ENCODE measurements around the gene GTF2H1. TPM values are rescaled to one million over a fixed set of nuclear protein-coding genes. Genes with fewer than 3 reads are reported as not detected.

The GTF2H1 gene
- total RNA-seq, 6 experiments from 2014 or later = 13.3 to 30.7 (median 19.7) TPM

DNA sequence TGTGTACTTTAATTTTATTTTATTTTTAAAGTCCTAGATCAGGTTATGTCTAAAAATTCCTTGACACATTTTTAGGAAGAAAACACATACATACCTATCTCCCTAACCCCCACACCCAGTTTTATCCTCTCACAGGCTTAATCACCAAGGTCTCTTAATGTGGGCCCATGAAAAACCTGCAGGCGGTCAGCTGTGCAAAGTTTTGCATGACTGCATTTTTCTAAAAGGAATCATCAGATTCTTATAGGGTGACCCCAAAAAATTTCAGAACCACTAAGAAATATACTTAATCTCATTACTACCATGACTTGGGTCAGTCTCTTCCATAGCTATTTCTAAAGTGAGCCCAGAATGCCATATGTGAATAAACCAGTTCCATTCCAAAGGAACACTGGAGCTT is 36.5 kb upstream of the GTF2H1 start:
- Histone ChIP-seq H3K4me1 (no peaks in the 10 kb centered on the region), H3K4me3 (no peak overlapping the region), H3K9me3 (no peaks in the 10 kb centered on the region), H3K36me3 (peaks cover 0 to 74% (median 51%) of the 10 kb centered on the region in 4 donors), H3K27me3 (no peaks in the 10 kb centered on the region), H3K27ac (no peak overlapping the region)
- DNase-seq = no peak
- no peak for ATAC-seq
- intact Hi-C loops (cut with DNase I) = no loop called here
- WGBS (ENCODE audit: insufficient coverage, low coverage, low lambda C conversion rate, missing lambda C conversion rate) = 100% methylated on average over 1 of the region's 1 CpG
- no peak for TF ChIP-seq POLR2A (IDR thresholded peaks at IDR 0.05)
- TF ChIP-seq, protein P1, sequence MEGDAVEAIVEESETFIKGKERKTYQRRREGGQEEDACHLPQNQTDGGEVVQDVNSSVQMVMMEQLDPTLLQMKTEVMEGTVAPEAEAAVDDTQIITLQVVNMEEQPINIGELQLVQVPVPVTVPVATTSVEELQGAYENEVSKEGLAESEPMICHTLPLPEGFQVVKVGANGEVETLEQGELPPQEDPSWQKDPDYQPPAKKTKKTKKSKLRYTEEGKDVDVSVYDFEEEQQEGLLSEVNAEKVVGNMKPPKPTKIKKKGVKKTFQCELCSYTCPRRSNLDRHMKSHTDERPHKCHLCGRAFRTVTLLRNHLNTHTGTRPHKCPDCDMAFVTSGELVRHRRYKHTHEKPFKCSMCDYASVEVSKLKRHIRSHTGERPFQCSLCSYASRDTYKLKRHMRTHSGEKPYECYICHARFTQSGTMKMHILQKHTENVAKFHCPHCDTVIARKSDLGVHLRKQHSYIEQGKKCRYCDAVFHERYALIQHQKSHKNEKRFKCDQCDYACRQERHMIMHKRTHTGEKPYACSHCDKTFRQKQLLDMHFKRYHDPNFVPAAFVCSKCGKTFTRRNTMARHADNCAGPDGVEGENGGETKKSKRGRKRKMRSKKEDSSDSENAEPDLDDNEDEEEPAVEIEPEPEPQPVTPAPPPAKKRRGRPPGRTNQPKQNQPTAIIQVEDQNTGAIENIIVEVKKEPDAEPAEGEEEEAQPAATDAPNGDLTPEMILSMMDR (IDR thresholded peaks at IDR 0.05) = no peak

DNA sequence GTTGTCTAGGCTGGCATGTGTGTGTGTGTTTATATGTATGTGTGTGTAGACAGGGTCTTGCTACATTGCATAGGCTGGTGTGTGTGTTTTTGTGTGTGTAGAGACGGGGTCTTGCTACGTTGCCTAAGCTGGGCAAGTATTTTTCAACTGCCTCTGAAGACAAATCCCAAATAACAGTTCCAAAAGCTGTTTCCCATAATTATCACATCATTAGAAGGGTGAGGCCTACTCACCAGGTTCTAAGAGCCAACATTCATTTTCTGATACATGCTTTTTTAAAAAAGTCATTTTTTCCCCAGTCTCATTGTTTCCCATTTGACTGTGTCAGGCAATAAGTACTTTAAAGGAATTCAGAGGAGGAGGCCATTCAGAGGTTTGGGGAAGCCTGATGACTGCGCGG is 33.5 kb upstream of the GTF2H1 start:
- DNase-seq (no peak), ATAC-seq (no peak)
- no peak overlapping the region for H3K27ac ChIP-seq
- H3K4me3 ChIP-seq = no peak overlapping the region
- H3K4me1 ChIP-seq = no peaks in the 10 kb centered on the region
- no peaks in the 10 kb centered on the region for H3K9me3 ChIP-seq
- TF ChIP-seq POLR2A (IDR thresholded peaks at IDR 0.05) = peak; percentile 18
- TF ChIP-seq, protein P1 (IDR thresholded peaks at IDR 0.05) = no peak
- intact Hi-C loops (cut with DNase I) = no loop called here
- 100% methylated on average over 4 of the region's 4 CpGs for WGBS (ENCODE audit: insufficient coverage, low coverage, low lambda C conversion rate, missing lambda C conversion rate)
- no peaks in the 10 kb centered on the region for H3K27me3 ChIP-seq
- peaks cover 0 to 81% (median 39%) of the 10 kb centered on the region in 4 donors for H3K36me3 ChIP-seq

DNA sequence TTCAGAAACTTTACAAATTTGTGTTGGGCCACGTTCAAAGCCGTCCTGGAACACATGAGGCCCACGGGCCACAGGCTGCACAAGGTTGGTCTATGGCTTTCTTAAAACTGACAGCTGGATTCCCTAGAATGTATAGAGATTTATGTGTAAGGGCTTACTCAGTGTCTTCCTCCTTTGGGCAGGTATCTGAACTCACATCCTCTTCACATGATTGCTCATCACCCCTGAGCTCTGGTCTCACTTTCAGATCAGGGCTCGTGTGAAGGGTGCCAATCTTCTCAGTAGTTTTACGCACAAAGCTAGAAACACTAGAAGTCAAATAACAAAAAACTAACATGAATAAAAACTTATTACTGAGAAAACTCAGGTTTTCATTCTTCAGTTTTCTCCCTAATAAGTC is 27.5 kb upstream of the GTF2H1 start:
- TF ChIP-seq POLR2A (IDR thresholded peaks at IDR 0.05) = no peak
- TF ChIP-seq, protein P1 (IDR thresholded peaks at IDR 0.05) = no peak
- H3K4me3 ChIP-seq = no peak overlapping the region
- H3K4me1 ChIP-seq = no peaks in the 10 kb centered on the region
- H3K9me3 ChIP-seq = no peaks in the 10 kb centered on the region
- H3K27me3 ChIP-seq = no peaks in the 10 kb centered on the region
- H3K27ac ChIP-seq = no peak overlapping the region
- DNase-seq (no peak), ATAC-seq (no peak)
- intact Hi-C loops (cut with DNase I) = no loop called here
- 89% methylated on average over 5 of the region's 5 CpGs for WGBS (ENCODE audit: insufficient coverage, low coverage, low lambda C conversion rate, missing lambda C conversion rate)
- H3K36me3 ChIP-seq = peaks cover 0 to 88% (median 48%) of the 10 kb centered on the region in 4 donors

DNA sequence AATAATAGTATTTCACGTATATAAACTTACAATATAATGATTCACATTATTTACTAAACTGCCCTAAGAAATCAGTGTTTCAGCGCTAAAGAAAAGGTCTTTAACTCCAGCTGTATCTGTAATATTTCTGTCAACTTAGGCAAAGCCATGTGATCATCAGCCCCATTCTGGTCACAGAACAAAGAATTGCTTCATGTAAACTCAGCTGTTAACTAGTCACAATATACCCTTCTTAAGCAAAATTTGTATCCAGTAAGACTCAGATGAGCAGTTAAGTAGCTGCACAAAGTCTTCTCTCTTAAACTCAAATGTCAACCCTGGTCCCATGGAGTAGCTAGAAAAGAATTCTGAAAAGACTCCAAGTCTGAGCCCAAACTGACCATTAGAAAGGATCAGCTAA is 27.1 kb upstream of the GTF2H1 start:
- TF ChIP-seq POLR2A (IDR thresholded peaks at IDR 0.05) = no peak
- TF ChIP-seq, protein P1 (IDR thresholded peaks at IDR 0.05) = no peak
- DNase-seq = no peak
- Histone ChIP-seq H3K9me3 (no peaks in the 10 kb centered on the region), H3K27me3 (no peaks in the 10 kb centered on the region), H3K4me1 (no peaks in the 10 kb centered on the region), H3K27ac (no peak overlapping the region), H3K4me3 (no peak overlapping the region), H3K36me3 (peaks cover 0 to 88% (median 51%) of the 10 kb centered on the region in 4 donors)
- WGBS (ENCODE audit: insufficient coverage, low coverage, low lambda C conversion rate, missing lambda C conversion rate) = 90% methylated on average over 2 of the region's 2 CpGs
- no peak for ATAC-seq
- intact Hi-C loops (cut with DNase I) = no loop called here

DNA sequence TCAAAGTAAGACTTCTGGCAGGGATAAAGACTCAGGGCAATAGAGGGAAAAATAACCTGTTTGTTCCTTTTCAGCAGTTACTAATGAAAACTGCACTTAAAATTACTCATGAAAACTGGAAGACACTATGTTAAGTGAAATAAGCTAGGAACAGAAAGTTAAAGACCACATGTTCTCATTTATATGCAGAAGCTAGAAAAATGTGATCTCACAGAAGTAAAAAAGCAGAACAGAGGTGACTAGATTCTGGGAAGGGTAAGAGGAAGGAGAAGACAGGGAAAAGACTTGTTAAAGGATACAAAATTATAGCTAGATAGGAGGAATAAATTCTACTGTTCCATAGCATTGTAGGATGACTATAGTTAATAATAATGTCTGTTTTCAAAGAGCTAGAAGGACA is 22.6 kb upstream of the GTF2H1 start:
- ATAC-seq (peak in 1 of 4 donors; percentile 27), DNase-seq (no peak)
- H3K9me3 ChIP-seq = no peaks in the 10 kb centered on the region
- no peak overlapping the region for H3K27ac ChIP-seq
- peaks cover 0 to 5% (median 0%) of the 10 kb centered on the region in 4 donors for H3K4me1 ChIP-seq
- TF ChIP-seq POLR2A (IDR thresholded peaks at IDR 0.05) = no peak
- intact Hi-C loops (cut with DNase I) = no loop called here
- no peaks in the 10 kb centered on the region for H3K27me3 ChIP-seq
- H3K4me3 ChIP-seq = no peak overlapping the region
- H3K36me3 ChIP-seq = peaks cover 0 to 85% (median 54%) of the 10 kb centered on the region in 4 donors
